Adrenal gland (tissue), 5 donors: Measurements from ENCODE around the gene MLANA.

Experiments
- CTCF ChIP-seq, 6 experiments: fragments of 450-650 bp in 4 of 6; fragments of 200-600 bp in 2 of 6; sonication (generic) in 1 of 6; IDR thresholded peaks; 1 replicate in 5 of 6; 2 replicates in 1 of 6; pipeline versions ENCODE4 v1.5.1 to v1.8.0; 2016 to 2021; ENCODE audit warnings: antibody characterized with exemption in 6 of 6, mild to moderate bottlenecking in 2 of 6, moderate library complexity in 1 of 6
- POLR2A ChIP-seq, 2 donors: fragments of 450-650 bp; IDR thresholded peaks; one replicate each; pipeline ENCODE4 v1.6.1; 2017; ENCODE audit warnings: antibody characterized with exemption in 2 of 2, mild to moderate bottlenecking in 2 of 2, moderate library complexity in 1 of 2
- donor health status: DM: no; HTN: no; CAD: no.

DNA sequence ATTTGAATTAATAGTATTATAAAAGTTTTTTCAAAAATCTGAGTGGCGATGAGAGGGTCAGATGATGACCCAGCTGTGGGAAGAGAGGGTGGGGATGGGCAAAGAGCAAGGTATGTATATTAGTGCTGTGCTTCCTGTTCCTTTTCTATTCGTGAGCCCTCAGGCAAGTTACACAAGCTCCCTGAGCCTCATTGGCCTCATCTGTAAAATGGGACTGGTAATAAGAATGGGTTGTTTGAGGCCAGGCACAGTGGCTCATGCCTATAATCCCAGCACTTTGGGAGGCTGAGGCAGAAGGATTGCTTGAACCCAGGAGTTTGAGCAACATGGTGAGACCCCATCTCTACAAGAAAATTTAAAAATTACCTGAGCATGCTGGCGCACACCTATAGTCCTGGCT, 24.0 kb upstream of the MLANA start:
- no peak for TF ChIP-seq CTCF (IDR thresholded peaks at IDR 0.05)
- TF ChIP-seq POLR2A (IDR thresholded peaks at IDR 0.05), result no peak
